Prostate gland (tissue), 2 donors: ENCODE data around the gene CCDC102B.

Source experiments
- POLR2A ChIP-seq: fragments of 450-650 bp; IDR thresholded peaks from one replicate; pipeline ENCODE4 v1.6.1; 2016; ENCODE audit warnings: antibody characterized with exemption, mild to moderate bottlenecking
- POLR2AphosphoS5 ChIP-seq: sonication (generic); formaldehyde crosslinking; IDR thresholded peaks from one replicate; pipeline ENCODE4 v1.6.1; 2017; ENCODE audit warnings: antibody characterized with exemption
- TF ChIP-seq, protein P1 (sequence below), 4 experiments: fragments of 200-600 bp in 2 of 4; fragments of 450-650 bp in 2 of 4; sonication (generic) in 2 of 4; IDR thresholded peaks; 1 replicate in 3 of 4; 2 replicates in 1 of 4; pipeline ENCODE4 v1.5.1; 2016 to 2019; ENCODE audit warnings: antibody characterized with exemption in 4 of 4, mild to moderate bottlenecking in 2 of 4, moderate library complexity in 2 of 4

DNA sequence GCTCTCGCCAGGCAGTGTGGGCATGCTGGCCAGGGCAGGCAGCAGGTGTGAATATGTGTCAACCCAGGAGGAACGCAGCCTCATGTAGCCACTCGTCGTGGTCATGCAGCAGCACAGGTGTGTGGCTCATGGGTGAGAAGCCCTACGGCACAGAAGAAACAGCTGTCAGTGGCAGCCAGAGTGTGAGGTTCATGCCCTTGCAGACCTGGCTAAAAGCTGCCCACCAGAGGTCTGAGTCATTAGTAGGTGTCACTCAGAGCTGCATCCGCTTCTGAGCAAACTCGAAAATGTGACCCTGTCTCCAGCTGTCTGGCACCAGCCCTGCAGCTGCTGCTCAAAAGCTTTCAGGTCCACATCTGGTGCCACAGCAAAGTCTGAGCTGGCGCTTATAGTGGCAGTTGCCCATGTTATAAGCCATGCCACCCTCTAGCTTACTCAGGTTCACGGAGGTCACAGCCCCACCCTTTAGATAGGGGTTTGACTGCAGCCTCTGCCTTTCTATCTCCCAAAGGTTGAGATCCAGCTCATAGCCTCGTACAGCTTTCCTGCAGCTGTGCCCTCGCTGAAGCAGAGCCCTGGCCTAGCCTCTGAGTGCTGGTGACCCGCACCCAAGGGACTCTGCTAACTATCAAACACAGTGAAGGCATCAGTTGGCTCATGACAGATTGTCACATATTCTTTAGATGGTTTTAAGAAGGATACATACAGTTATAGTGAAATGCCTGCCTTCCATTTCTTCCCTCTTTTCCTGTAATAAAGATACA is 195.0 kb downstream of the CCDC102B start:
- TF ChIP-seq, protein P1, sequence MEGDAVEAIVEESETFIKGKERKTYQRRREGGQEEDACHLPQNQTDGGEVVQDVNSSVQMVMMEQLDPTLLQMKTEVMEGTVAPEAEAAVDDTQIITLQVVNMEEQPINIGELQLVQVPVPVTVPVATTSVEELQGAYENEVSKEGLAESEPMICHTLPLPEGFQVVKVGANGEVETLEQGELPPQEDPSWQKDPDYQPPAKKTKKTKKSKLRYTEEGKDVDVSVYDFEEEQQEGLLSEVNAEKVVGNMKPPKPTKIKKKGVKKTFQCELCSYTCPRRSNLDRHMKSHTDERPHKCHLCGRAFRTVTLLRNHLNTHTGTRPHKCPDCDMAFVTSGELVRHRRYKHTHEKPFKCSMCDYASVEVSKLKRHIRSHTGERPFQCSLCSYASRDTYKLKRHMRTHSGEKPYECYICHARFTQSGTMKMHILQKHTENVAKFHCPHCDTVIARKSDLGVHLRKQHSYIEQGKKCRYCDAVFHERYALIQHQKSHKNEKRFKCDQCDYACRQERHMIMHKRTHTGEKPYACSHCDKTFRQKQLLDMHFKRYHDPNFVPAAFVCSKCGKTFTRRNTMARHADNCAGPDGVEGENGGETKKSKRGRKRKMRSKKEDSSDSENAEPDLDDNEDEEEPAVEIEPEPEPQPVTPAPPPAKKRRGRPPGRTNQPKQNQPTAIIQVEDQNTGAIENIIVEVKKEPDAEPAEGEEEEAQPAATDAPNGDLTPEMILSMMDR (IDR thresholded peaks at IDR 0.05) = no peak
- TF ChIP-seq POLR2A = no peak
- no peak for TF ChIP-seq POLR2AphosphoS5
